Endothelial cell (in vitro differentiated cells): Measurements from ENCODE around the gene XPNPEP3. TPM values are rescaled to one million over a fixed set of nuclear protein-coding genes. Genes with fewer than 3 reads are reported as not detected.

Source experiments
- DNase-seq: peaks from one replicate; pipeline ENCODE4 v3.0.0; 2021; ENCODE audit warnings: low spot score
- H3K27ac Mint-ChIP-seq: one replicate; pipeline ENCODE4 v1.8.0; 2021; ENCODE audit warnings: mixed read lengths, inconsistent platforms; ENCODE audit not compliant: unreplicated experiment
- H3K27me3 Mint-ChIP-seq: one replicate; pipeline ENCODE4 v1.8.0; 2021; ENCODE audit warnings: mild to moderate bottlenecking, moderate library complexity, mixed read lengths, inconsistent platforms; ENCODE audit not compliant: unreplicated experiment
- H3K36me3 Mint-ChIP-seq: one replicate; pipeline ENCODE4 v1.8.0; 2021; ENCODE audit warnings: mild to moderate bottlenecking, low read depth, mixed read lengths, inconsistent platforms; ENCODE audit not compliant: unreplicated experiment
- H3K4me1 Mint-ChIP-seq: one replicate; pipeline ENCODE4 v1.8.0; 2021; ENCODE audit warnings: mild to moderate bottlenecking, mixed read lengths, inconsistent platforms; ENCODE audit not compliant: unreplicated experiment
- H3K4me3 Mint-ChIP-seq: one replicate; pipeline ENCODE4 v1.8.0; 2021; ENCODE audit warnings: mild to moderate bottlenecking, mixed read lengths, inconsistent platforms; ENCODE audit not compliant: unreplicated experiment
- H3K9me3 Mint-ChIP-seq: one replicate; pipeline ENCODE4 v1.8.0; 2021; ENCODE audit warnings: mixed read lengths, inconsistent platforms; ENCODE audit not compliant: unreplicated experiment
- CTCF ChIP-seq: fragments of 200-600 bp; sonication (generic); IDR thresholded peaks from one replicate; pipeline ENCODE4 v1.5.0; 2021; ENCODE audit warnings: antibody characterized with exemption; ENCODE audit not compliant: unreplicated experiment
- total RNA-seq: library from RNA; stranded (reverse); fragmentation: NEBNext Ultra II Directional; extraction: Animal tissue kit (Norgen Biotek cat#: 25700); gene quantifications from one replicate; pipeline ENCODE4 v1.2.1, GENCODE V29; 2021; ENCODE audit not compliant: unreplicated experiment

The XPNPEP3 gene
- total RNA-seq, 1 donor from 2014 or later, result 23.5 TPM

GRCh38 chr22:40889116-40889515, 32.2 kb downstream of the XPNPEP3 start:
- Mint-ChIP-seq H3K4me3 (no peak overlapping the region), H3K9me3 (no peaks in the 10 kb centered on the region), H3K27me3 (peaks cover 1% of the 10 kb centered on the region), H3K36me3 (peaks cover 26% of the 10 kb centered on the region), H3K27ac (no peak overlapping the region), H3K4me1 (peaks cover 6% of the 10 kb centered on the region)
- no peak for TF ChIP-seq CTCF
- DNase-seq, result no peak

- Mint-ChIP-seq H3K9me3 (no peaks in the 10 kb centered on the region), H3K36me3 (peaks cover 21% of the 10 kb centered on the region), H3K4me3 (no peak overlapping the region), H3K27me3 (peaks cover 1% of the 10 kb centered on the region), H3K27ac (no peak overlapping the region), H3K4me1 (peaks cover 6% of the 10 kb centered on the region)
- no peak for TF ChIP-seq CTCF
- no peak for DNase-seq
Measured at GRCh38 chr22:40890881-40891280, 33.9 kb downstream of the XPNPEP3 start.

- no peaks in the 10 kb centered on the region for H3K9me3 Mint-ChIP-seq
- peaks cover 1% of the 10 kb centered on the region for H3K27me3 Mint-ChIP-seq
- TF ChIP-seq CTCF, result no peak
- DNase-seq, result no peak
- no peaks in the 10 kb centered on the region for H3K4me1 Mint-ChIP-seq
- no peak overlapping the region for H3K4me3 Mint-ChIP-seq
- peaks cover 4% of the 10 kb centered on the region for H3K36me3 Mint-ChIP-seq
- H3K27ac Mint-ChIP-seq, result no peak overlapping the region
Measured at GRCh38 chr22:40894417-40894816, 37.5 kb downstream of the XPNPEP3 start.

- no peak for TF ChIP-seq CTCF
- Mint-ChIP-seq H3K27ac (no peak overlapping the region), H3K4me3 (no peak overlapping the region), H3K4me1 (no peaks in the 10 kb centered on the region), H3K9me3 (no peaks in the 10 kb centered on the region), H3K36me3 (peaks cover 3% of the 10 kb centered on the region), H3K27me3 (no peaks in the 10 kb centered on the region)
- DNase-seq, result no peak
Measured at GRCh38 chr22:40898850-40899357, 42.0 kb downstream of the XPNPEP3 start.

- no peak for DNase-seq
- Mint-ChIP-seq H3K9me3 (no peaks in the 10 kb centered on the region), H3K27me3 (peaks cover 2% of the 10 kb centered on the region), H3K4me3 (no peak overlapping the region), H3K27ac (no peak overlapping the region), H3K36me3 (peaks cover 13% of the 10 kb centered on the region), H3K4me1 (no peaks in the 10 kb centered on the region)
- TF ChIP-seq CTCF, result no peak
Measured at GRCh38 chr22:40904101-40904500, 47.2 kb downstream of the XPNPEP3 start.
